GM19372 (cell line): ENCODE results near the gene MGAT5.

Source experiments
- ATAC-seq: cut with Tn5 transposase; IDR thresholded peaks from one replicate; pipeline ENCODE4 v1.9.1; 2021; ENCODE audit warnings: mild to moderate bottlenecking, low read depth, moderate library complexity; ENCODE audit not compliant: unreplicated experiment

Gene MGAT5

GRCh38 chr2:134327367-134327766 lies 73.5 kb downstream of the MGAT5 start:
- ATAC-seq = no peak

- ATAC-seq = no peak
Measured at GRCh38 chr2:134331081-134331480, 77.2 kb downstream of the MGAT5 start.

- ATAC-seq = no peak
Measured at GRCh38 chr2:134333646-134334189, 79.8 kb downstream of the MGAT5 start.

DNA sequence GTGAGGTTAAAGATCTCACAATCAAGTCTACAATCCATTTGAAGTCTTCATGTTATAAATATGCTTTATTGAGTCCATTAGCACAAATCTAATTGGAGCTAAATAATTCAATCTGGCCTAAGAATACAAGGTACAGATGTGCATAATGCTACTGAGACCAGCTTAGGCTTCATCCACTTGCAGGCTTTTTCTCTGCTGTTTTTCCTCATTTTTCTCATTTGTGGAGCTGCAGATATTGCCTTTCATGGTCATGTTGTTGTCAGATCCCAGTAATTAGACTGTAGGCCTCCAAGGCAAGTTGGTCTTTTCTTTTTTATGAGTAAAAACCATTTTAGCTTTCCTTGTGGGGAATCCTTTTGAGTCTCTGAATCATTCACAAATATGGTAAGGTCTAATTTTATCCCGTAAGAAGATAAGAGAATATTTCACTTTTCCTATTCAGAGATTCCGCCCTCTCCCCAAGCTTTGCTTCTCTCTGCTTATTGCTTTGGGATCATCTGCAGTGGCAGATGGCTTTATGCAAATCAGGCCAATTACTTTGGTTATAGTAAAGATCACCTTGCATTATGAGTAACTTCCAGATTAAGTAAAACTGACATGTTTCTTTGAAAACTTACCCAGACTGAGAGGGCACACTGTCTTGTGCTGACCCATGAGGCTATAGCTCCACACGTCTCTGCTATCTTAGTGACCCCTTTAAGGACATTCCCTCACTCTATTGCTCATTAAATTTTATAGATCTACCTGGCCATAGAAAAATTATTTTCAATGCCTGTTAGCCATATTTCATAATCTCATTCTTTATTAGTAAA lies 80.9 kb downstream of the MGAT5 start:
- ATAC-seq = no peak

DNA sequence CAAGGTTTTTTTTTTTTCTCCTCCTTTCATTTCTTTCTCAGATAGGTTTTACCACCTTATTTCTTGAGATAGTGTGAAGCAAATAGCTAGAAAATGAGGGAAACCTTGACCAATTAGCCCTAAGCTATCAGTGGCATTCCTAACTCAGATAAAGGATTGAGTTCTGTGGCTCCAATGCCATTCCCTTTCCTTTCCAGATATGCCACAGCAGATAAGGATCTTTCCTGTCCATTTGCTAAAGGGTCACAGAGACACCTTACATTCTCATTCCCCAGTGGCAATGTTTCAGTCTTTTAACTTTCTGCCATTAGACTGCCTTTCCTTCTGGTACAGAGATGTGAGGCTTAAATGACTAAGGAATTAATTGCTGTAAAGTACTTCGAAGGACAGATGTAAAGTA lies 81.7 kb downstream of the MGAT5 start:
- ATAC-seq = no peak

GRCh38 chr2:134336352-134336751 lies 82.5 kb downstream of the MGAT5 start:
- ATAC-seq = peak; percentile 62

DNA sequence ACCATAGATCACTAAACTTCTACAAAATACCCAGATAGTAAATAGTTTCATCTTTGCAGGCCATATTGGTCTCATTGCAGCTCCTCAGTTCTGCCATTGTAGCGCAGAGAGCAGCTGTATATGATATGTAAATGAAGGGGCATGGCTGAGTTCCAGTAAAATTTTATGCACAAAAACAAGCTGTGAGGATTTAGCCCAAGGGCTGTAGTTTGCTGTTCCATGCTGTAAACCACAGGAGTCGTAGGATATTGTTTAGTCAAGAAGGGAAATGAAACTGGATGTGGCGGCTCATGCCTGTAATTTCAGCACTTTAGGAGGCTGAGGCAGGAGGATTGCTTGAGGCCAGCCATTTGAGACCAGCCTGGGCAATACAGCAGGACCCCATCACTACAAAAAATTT lies 83.0 kb downstream of the MGAT5 start:
- ATAC-seq = no peak

DNA sequence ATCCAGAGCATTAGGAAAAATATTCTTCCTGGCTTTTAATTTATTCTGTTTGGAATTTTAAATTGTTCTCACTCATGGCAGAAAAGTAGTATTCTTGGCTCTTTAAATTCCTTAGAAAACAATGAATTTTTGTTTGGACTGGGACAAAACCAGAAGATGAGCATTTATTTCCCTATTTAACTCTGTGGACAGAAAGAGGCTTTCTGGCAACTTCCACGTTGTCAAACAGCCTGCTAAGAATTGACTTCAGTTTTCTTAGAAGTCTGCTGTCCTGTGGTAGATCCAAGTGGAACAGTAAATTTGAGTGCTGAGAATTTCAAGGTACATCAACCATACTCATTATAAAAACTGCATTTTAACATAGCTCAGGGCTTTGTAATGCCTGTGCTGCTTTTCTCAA lies 83.8 kb downstream of the MGAT5 start:
- no peak for ATAC-seq

GRCh38 chr2:134338208-134338607 lies 84.3 kb downstream of the MGAT5 start:
- ATAC-seq = no peak

GRCh38 chr2:134341476-134341875 lies 87.6 kb downstream of the MGAT5 start:
- ATAC-seq = no peak

DNA sequence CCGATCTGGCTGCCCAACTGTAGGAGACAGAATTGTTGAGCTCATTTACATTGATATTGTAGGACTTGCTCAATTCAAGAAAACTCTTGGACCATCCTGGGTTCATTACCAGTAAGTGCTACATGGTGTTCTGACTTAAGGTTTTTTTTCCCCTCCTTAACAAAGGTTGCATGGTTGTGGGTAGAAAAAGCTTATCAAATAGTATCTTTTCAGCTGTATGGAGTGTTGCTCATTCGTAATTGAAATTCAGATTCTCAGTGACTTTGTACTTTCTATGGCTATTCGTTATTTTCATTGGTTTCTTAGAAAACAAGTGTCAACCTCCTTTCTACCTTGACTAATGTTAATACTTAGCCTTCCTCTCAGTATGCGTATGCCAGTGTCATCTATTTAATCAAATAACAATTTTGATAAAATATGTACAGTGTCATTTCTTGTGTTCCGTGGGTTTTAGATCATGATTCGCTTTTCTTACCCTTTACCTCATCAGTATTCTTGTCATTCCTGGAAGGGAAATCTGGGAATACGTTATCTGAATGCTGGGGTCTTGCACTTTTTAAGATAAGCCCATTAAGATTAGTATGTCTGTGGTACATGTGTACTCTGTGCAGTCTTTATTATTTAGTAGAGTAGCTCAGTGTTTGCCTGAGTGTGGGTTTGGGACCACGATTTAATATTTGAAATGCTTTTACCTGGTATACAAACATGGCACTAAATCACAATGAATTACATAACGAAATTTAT lies 91.3 kb downstream of the MGAT5 start:
- ATAC-seq = no peak

DNA sequence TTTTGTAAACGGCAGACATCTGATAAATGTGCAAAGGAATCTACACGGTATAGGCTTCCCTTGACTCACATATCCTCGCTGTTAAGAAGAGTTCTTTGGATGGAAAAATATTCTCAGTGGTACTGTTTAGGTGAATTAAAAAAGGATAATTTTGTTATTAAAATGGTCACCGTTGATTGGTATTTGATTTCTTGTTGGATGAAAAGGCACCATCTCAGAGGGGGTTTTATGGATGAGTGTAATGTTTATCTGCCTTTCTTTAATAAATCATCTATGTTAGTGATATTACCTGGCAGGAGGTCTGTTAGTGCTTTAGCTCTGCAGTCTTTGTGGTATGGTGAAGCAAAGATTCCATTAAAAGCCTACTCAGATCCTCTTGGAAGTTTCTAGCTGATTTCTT lies 92.3 kb downstream of the MGAT5 start:
- ATAC-seq = no peak

DNA sequence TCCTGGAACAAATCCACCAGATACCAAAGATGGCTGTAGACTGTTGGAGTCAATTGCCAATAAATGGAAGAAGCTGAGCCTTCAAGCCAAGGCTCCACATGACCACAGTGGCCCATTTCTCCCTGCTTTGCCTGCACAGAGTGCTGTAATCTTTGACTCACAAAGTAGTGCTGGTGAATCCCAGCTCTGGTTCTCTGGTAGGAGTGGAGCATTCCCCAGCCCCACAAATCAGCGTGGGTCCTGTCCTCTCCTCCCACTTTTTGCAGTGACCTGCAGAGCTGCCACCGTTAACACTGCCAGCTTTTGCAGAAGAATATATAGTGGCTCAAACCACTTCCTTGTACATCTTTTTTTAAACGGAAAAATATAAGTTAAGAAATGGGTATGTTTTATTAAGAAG lies 93.9 kb downstream of the MGAT5 start:
- no peak for ATAC-seq

DNA sequence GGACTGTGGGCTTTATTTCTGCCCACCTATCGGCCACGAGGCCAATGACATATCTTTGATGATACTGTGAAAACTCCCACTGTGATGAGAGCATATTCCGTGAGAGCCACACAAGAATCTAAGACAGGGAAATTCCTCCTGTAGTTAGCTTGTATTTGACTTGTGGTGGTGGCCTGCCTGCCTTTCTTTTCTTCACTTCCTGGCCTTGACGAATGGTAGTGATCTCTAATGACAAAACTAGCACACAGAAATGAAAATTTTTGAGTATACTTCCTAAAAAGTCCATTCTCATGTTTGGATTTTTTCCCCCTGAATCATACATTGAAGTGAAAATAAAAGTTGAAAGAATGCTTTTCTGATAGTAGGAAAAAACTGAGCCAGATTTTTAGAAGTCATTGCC lies 94.4 kb downstream of the MGAT5 start:
- ATAC-seq = no peak

GRCh38 chr2:134348760-134349159 lies 94.9 kb downstream of the MGAT5 start:
- no peak for ATAC-seq

GRCh38 chr2:134351016-134351415 lies 97.1 kb downstream of the MGAT5 start:
- ATAC-seq = no peak

- no peak for ATAC-seq
Measured at GRCh38 chr2:134351899-134352298, 98.0 kb downstream of the MGAT5 start.

GRCh38 chr2:134352844-134353243 lies 99.0 kb downstream of the MGAT5 start:
- no peak for ATAC-seq

GRCh38 chr2:134354611-134355010 lies 100.7 kb downstream of the MGAT5 start:
- ATAC-seq = no peak

DNA sequence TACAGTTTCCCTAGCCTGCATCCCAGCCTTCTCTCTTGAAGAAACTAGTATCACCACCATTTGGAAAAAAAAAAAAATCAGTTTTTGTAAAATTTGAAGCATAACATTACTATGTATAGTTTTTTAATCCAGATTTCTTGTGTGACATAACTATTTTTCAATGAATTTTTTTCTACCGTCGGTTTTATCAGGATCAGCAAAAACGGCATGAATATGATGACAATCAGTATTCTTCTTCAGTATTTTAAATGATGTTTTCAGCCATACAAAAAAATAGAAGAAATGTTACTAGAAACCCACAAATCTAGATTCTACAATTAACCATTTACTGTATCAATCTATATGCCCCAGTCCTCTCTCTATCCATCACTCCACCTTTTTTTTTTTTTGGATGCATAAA lies 103.9 kb downstream of the MGAT5 start:
- no peak for ATAC-seq

DNA sequence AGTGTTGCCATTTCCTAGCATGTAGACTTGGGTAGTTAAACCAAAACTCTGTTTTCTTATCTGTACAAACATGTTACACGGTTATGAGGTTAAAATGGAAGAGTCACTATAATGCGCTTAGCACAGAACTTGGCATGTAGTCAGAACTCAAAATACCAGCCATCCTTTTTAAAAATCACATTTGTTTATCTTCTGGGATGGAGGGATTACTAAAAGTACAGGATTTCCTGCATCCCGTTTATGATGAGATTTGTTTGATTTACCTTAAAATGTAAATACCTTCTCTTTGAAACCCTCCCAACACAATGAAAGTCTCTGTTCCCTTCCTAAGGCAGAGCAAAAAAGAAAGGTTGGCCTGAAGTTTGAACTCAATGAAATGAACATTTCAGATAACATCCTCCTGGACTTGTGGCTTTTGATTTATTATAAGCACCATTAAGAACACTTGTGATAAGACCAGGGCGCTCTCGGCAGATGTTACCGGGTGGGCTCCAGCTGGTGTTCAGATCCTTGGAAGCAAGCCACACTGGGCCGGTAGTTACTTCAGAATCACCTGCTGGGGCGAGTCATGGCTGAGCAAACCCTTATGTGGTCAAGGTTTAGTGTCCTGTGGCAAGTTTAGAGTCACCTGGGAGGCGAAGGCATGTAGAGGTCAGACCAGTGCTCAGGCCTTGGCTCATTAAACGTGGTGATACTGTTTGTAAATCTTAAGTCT lies 105.7 kb downstream of the MGAT5 start:
- ATAC-seq = no peak
